H1 (cell line): ENCODE data around the gene STAT5A. TPM values are rescaled to one million over a fixed set of nuclear protein-coding genes. Genes with fewer than 3 reads are reported as not detected.

Experiments used
- CTCF ChIA-PET: fragments of 300-600 bp; sonication (Branson Sonifier 250); formaldehyde crosslinking; loops from one replicate; lab custom pipeline; 2021; ENCODE audit not compliant: partially characterized antibody; lab: Charles Lee
- POLR2A ChIA-PET: fragments of 300-600 bp; sonication (Branson Sonifier 250); formaldehyde crosslinking; loops from one replicate; lab custom pipeline; 2021; ENCODE audit warnings: inconsistent platforms; ENCODE audit not compliant: partially characterized antibody; lab: Charles Lee
- DNase-seq, 2 experiments: peaks; one replicate each; pipeline versions ENCODE4 v3.0.0 to v3.0.0-alpha.2; 2010 to 2022; ENCODE audit warnings: low spot score in 2 of 2, low read depth in 1 of 2, mixed read lengths in 1 of 2
- FAIRE-seq: peaks from 2 replicates; lab custom pipeline; 2011; peaks lifted over from hg19 to GRCh38; lab: Jason Lieb, UNC
- H2AFZ ChIP-seq: 2 replicates; pipeline ENCODE4 v1.8.1; 2012; ENCODE audit warnings: low read length, inconsistent platforms
- H2AK5ac ChIP-seq: 2 replicates; pipeline ENCODE4 v1.6.1; 2013; ENCODE audit warnings: low read depth, low read length
- H2BK120ac ChIP-seq: replicated peaks from 2 replicates; pipeline ENCODE3; 2013; ENCODE audit warnings: low read depth, low read length, inconsistent platforms
- H2BK12ac ChIP-seq: 2 replicates; pipeline ENCODE4 v1.6.1; 2013; ENCODE audit warnings: low read depth, low read length
- H2BK15ac ChIP-seq: 2 replicates; pipeline ENCODE4 v1.6.1; 2013; ENCODE audit warnings: low read length
- H2BK20ac ChIP-seq: 2 replicates; pipeline ENCODE4 v1.6.1; 2013; ENCODE audit warnings: low read length
- H2BK5ac ChIP-seq: 2 replicates; pipeline ENCODE4 v1.6.1; 2013; ENCODE audit warnings: low read depth, low read length
- H3K14ac ChIP-seq: 2 replicates; pipeline ENCODE4 v1.6.1; 2013; ENCODE audit warnings: inconsistent platforms; ENCODE audit not compliant: insufficient read length
- H3K18ac ChIP-seq: 2 replicates; pipeline ENCODE4 v1.6.1; 2013; ENCODE audit warnings: low read length; ENCODE audit errors: extremely low read depth
- H3K23ac ChIP-seq: 2 replicates; pipeline ENCODE4 v1.6.1; 2013; ENCODE audit warnings: inconsistent platforms; ENCODE audit not compliant: insufficient read length
- H3K23me2 ChIP-seq: 2 replicates; pipeline ENCODE4 v1.6.1; 2013; ENCODE audit warnings: low read depth, low read length
- H3K27ac ChIP-seq: 2 replicates; pipeline ENCODE4 v1.6.1; 2011; ENCODE audit warnings: low read depth, low read length, inconsistent platforms
- H3K27me3 ChIP-seq, 4 experiments: replicated peaks in 1 of 4; 1 replicate in 1 of 4; 2 replicates in 3 of 4; pipeline versions ENCODE4 v1.6.1 to v1.8.1; 2011 to 2013; ENCODE audit warnings: low read length in 3 of 4, mild to moderate bottlenecking in 3 of 4, inconsistent platforms in 2 of 4, mixed read lengths in 2 of 4, moderate library complexity in 1 of 4; ENCODE audit not compliant: control insufficient read depth in 3 of 4, insufficient read depth in 3 of 4; ENCODE audit errors: extremely low read depth in 1 of 4
- H3K36me3 ChIP-seq, 4 experiments: 2 replicates each; pipeline versions ENCODE4 v1.6.1 to v1.8.1; 2011 to 2013; ENCODE audit warnings: mild to moderate bottlenecking in 4 of 4, low read length in 3 of 4, moderate library complexity in 2 of 4, control low read depth in 1 of 4, inconsistent platforms in 1 of 4; ENCODE audit not compliant: insufficient read depth in 4 of 4, control insufficient read depth in 2 of 4
- H3K4ac ChIP-seq: replicated peaks from 2 replicates; pipeline ENCODE3; 2013; ENCODE audit warnings: low read length, low read depth, mixed read lengths, inconsistent platforms; ENCODE audit not compliant: insufficient read length
- H3K4me1 ChIP-seq, 4 experiments: replicated peaks in 1 of 4; 1 replicate in 1 of 4; 2 replicates in 3 of 4; pipeline versions ENCODE4 v1.6.1 to v1.8.1; 2011 to 2013; ENCODE audit warnings: low read length in 3 of 4, inconsistent platforms in 2 of 4, mixed read lengths in 1 of 4; ENCODE audit not compliant: insufficient read depth in 4 of 4, control insufficient read depth in 3 of 4
- H3K4me2 ChIP-seq, 2 experiments: 2 replicates each; pipeline versions ENCODE4 v1.6.1 to v1.8.1; 2011 to 2013; ENCODE audit warnings: low read depth in 2 of 2, low read length in 2 of 2, control low read depth in 1 of 2, inconsistent platforms in 1 of 2, mild to moderate bottlenecking in 1 of 2; ENCODE audit not compliant: insufficient read depth in 1 of 2
- H3K4me3 ChIP-seq, 4 experiments: fragments of 200-600, 300-600 bp in 1 of 4; sonication (generic), shearing (Covaris generic), sonication (Bioruptor Twin) in 1 of 4; 2 replicates each; pipeline versions ENCODE4 v1.5.1 to v1.8.1; 2011 to 2016; ENCODE audit warnings: low read length in 4 of 4, low read depth in 3 of 4, control low read depth in 2 of 4, inconsistent platforms in 2 of 4, mild to moderate bottlenecking in 2 of 4, mixed read lengths in 1 of 4, moderate library complexity in 1 of 4; ENCODE audit not compliant: insufficient read depth in 2 of 4; ENCODE audit errors: extremely low read depth in 1 of 4
- H3K56ac ChIP-seq: replicated peaks from 2 replicates; pipeline ENCODE3; 2013; ENCODE audit warnings: low read depth, mild to moderate bottlenecking, mixed read lengths, low read length, inconsistent platforms; ENCODE audit not compliant: insufficient read length
- H3K79me1 ChIP-seq: 2 replicates; pipeline ENCODE4 v1.6.1; 2013; ENCODE audit warnings: low read depth, low read length, control low read depth
- H3K79me2 ChIP-seq, 2 experiments: 2 replicates each; pipeline versions ENCODE4 v1.6.1 to v1.8.1; 2012 to 2013; ENCODE audit warnings: low read length in 2 of 2, mild to moderate bottlenecking in 2 of 2, inconsistent platforms in 1 of 2; ENCODE audit not compliant: insufficient read depth in 2 of 2, control insufficient read depth in 1 of 2
- H3K9ac ChIP-seq, 4 experiments: replicated peaks in 1 of 4; 1 replicate in 1 of 4; 2 replicates in 3 of 4; pipeline versions ENCODE4 v1.6.1 to v1.8.1; 2011 to 2013; ENCODE audit warnings: low read depth in 3 of 4, low read length in 3 of 4, control low read depth in 2 of 4, mild to moderate bottlenecking in 2 of 4, moderate library complexity in 2 of 4, inconsistent platforms in 1 of 4; ENCODE audit errors: extremely low read depth in 1 of 4
- H3K9me3 ChIP-seq, 2 experiments: 2 replicates each; pipeline versions ENCODE4 v1.6.1 to v1.8.1; 2012 to 2013; ENCODE audit warnings: mild to moderate bottlenecking in 2 of 2, moderate library complexity in 2 of 2, control low read depth in 1 of 2, inconsistent platforms in 1 of 2, low read depth in 1 of 2, low read length in 1 of 2, mixed read lengths in 1 of 2; ENCODE audit not compliant: insufficient read depth in 2 of 2
- H4K20me1 ChIP-seq, 2 experiments: replicated peaks in 1 of 2; 2 replicates each; pipeline versions ENCODE3 to v1.8.1; 2011 to 2013; ENCODE audit warnings: inconsistent platforms in 2 of 2, low read length in 2 of 2, mild to moderate bottlenecking in 1 of 2; ENCODE audit not compliant: insufficient read depth in 2 of 2, control insufficient read depth in 1 of 2
- H4K5ac ChIP-seq: 2 replicates; pipeline ENCODE4 v1.6.1; 2013; ENCODE audit warnings: low read length, low read depth, mixed read lengths, inconsistent platforms; ENCODE audit not compliant: insufficient read length
- H4K8ac ChIP-seq: 2 replicates; pipeline ENCODE4 v1.8.0; 2013; ENCODE audit warnings: mild to moderate bottlenecking, moderate library complexity, low read length, inconsistent platforms; ENCODE audit not compliant: insufficient read depth; ENCODE audit errors: extremely low read depth
- H4K91ac ChIP-seq: replicated peaks from 2 replicates; pipeline ENCODE3; 2013; ENCODE audit warnings: low read length, mixed read lengths, inconsistent platforms; ENCODE audit not compliant: insufficient read length
- ATF2 ChIP-seq: IDR thresholded peaks from 2 replicates; pipeline ENCODE4 v1.6.1; 2012; ENCODE audit warnings: low read length, inconsistent platforms
- CHD1 ChIP-seq: IDR thresholded peaks from 2 replicates; pipeline ENCODE4 v1.6.1; 2012; ENCODE audit warnings: low read depth, low read length, improper control_type of control experiment
- CREB1 ChIP-seq: IDR thresholded peaks from 2 replicates; pipeline ENCODE4 v1.6.1; 2012; ENCODE audit warnings: inconsistent platforms
- CTBP2 ChIP-seq: IDR thresholded peaks from 2 replicates; pipeline ENCODE4 v1.7.0; 2011; ENCODE audit warnings: borderline replicate concordance, mild to moderate bottlenecking, moderate library complexity, mixed read lengths, low read length; ENCODE audit not compliant: insufficient read depth, insufficient read length
- EP300 ChIP-seq, 2 experiments: IDR thresholded peaks; 1 replicate in 1 of 2; 2 replicates in 1 of 2; pipeline ENCODE4 v1.6.1; 2011 to 2012; ENCODE audit warnings: low read depth in 2 of 2, low read length in 2 of 2, mild to moderate bottlenecking in 2 of 2, borderline replicate concordance in 1 of 2, inconsistent platforms in 1 of 2, moderate library complexity in 1 of 2
- GABPA ChIP-seq: IDR thresholded peaks from 2 replicates; pipeline ENCODE4 v1.6.1; 2011; ENCODE audit warnings: mild to moderate bottlenecking, low read length, moderate library complexity, borderline replicate concordance; ENCODE audit not compliant: insufficient read depth
- GTF2F1 ChIP-seq: IDR thresholded peaks from 2 replicates; pipeline ENCODE4 v1.6.1; 2012; ENCODE audit warnings: low read depth, low read length, improper control_type of control experiment, borderline replicate concordance
- MAFK ChIP-seq: IDR thresholded peaks from 2 replicates; pipeline ENCODE4 v1.6.1; 2012; ENCODE audit warnings: low read depth, mild to moderate bottlenecking, improper control_type of control experiment, low read length
- SIN3A ChIP-seq, 2 experiments: IDR thresholded peaks in 1 of 2; conservative IDR thresholded peaks in 1 of 2; 2 replicates each; pipeline ENCODE4 v1.6.1; 2011 to 2012; ENCODE audit warnings: low read length in 2 of 2, improper control_type of control experiment in 1 of 2, low read depth in 1 of 2, mild to moderate bottlenecking in 1 of 2
- TEAD4 ChIP-seq: IDR thresholded peaks from 2 replicates; pipeline ENCODE4 v1.6.1; 2012; ENCODE audit warnings: low read depth, low read length, inconsistent platforms, mixed read lengths
- YY1 ChIP-seq: IDR thresholded peaks from 2 replicates; pipeline ENCODE4 v1.6.1; 2011; ENCODE audit warnings: low read depth, mild to moderate bottlenecking, low read length
- WGBS, 2 experiments: shearing (Covaris generic) in 1 of 2; methylation state at CpG; one replicate each; pipeline versions ENCODE4 v1.1.6 to v1.1.7; 2013 to 2015; ENCODE audit warnings: low lambda C conversion rate in 2 of 2, mixed read lengths in 2 of 2, inconsistent platforms in 1 of 2, low coverage in 1 of 2, missing lambda C conversion rate in 1 of 2; ENCODE audit not compliant: insufficient replicate concordance in 2 of 2, insufficient coverage in 1 of 2, insufficient read length in 1 of 2; ENCODE audit errors: extremely low coverage in 1 of 2, missing lambda C conversion rate in 1 of 2; 5-methylcytosine and 5-hydroxymethylcytosine counted together
- polyA plus RNA-seq, 7 experiments: library from polyadenylated mRNA; depleted of rRNA in 3 of 7; stranded (reverse) in 5 of 7; unstranded in 2 of 7; fragments of >200 nt in 5 of 7; fragments of 200-250 nt in 2 of 7; gene quantifications; 1 replicate in 5 of 7; 2 replicates in 1 of 7; 4 replicates in 1 of 7; pipeline versions ENCODE4 v1.2.1 to v1.2.3, GENCODE V29; 2011 to 2013; ENCODE audit warnings: missing spikeins in 2 of 7, mixed read lengths in 2 of 7
- total RNA-seq: library from RNA; stranded (reverse); fragmentation: NEBNext Ultra II Directional; extraction: Animal tissue kit (Norgen Biotek cat#: 25700); gene quantifications from 2 replicates; pipeline ENCODE4 v1.2.1, GENCODE V29; 2021

STAT5A gene
- total and polyA plus RNA-seq, 2 of the 8 experiments (the other 6 are each of a cell fraction or from before 2014, with no cell fraction given): 4.2 to 5.4 TPM

- Histone ChIP-seq H3K23me2 (no peaks in the 10 kb centered on the region), H3K4me2 (no peak overlapping the region), H3K4me3 (no peak overlapping the region), H2AK5ac (no peak overlapping the region), H3K14ac (no peak overlapping the region), H3K4ac (no peak overlapping the region), H4K5ac (no peak overlapping the region), H3K79me2 (no peaks in the 10 kb centered on the region), H3K79me1 (no peaks in the 10 kb centered on the region; the same call in 1 of the 2 replicates), H3K56ac (no peak overlapping the region), H4K91ac (no peak overlapping the region), H3K9ac (no peak overlapping the region), H3K4me1 (peaks cover 5 to 20% (median 8%) of the 10 kb centered on the region in 4 experiments; a peak in 6 of 7 replicates), H2AFZ (no peak overlapping the region), H4K20me1 (peaks cover 0 to 3% of the 10 kb centered on the region in 2 experiments), H4K8ac (no peak overlapping the region), H3K23ac (no peak overlapping the region), H2BK120ac (no peak overlapping the region), H2BK5ac (no peak overlapping the region), H2BK12ac (no peak overlapping the region), H3K27ac (no peak overlapping the region), H3K27me3 (no peaks in the 10 kb centered on the region), H3K18ac (no peak overlapping the region), H2BK15ac (no peak overlapping the region), H2BK20ac (no peak overlapping the region), H3K36me3 (peaks cover 0 to 2% (median 0%) of the 10 kb centered on the region in 4 experiments; a peak in 1 of 8 replicates), H3K9me3 (no peaks in the 10 kb centered on the region)
- ChIA-PET POLR2A (interaction anchor here (1.5 to 4.8 kb wide), 2 partner anchors 19 to 91 kb away, joined by 3 to 33 read pairs; partner anchors contain the start of gene STAT5A), CTCF (interaction anchor here (0.6 to 24.6 kb wide), 17 partner anchors 7 to 268 kb away, joined by 3 to 542 read pairs (median 4); partner anchors contain the start of gene GHDC)
- no peak for DNase-seq
- 98% methylated on average over 4 of the region's 9 CpGs; no CpG with 5 or more reads in 1 of the 2 experiments for WGBS, 2 experiments
- TF ChIP-seq CHD1 (no peak), CTBP2 (no peak), TEAD4 (no peak), EP300 (IDR thresholded peaks at IDR 0.05; ENCODE audit: borderline replicate concordance in 1 of 2, low read depth in 2 of 2, low read length in 2 of 2) (no peak), GABPA (no peak), ATF2 (no peak), CREB1 (no peak), YY1 (no peak), MAFK (no peak), GTF2F1 (no peak), SIN3A (conservative IDR thresholded peaks at IDR 0.05 in 1 of 2, IDR thresholded peaks at IDR 0.05 in 1 of 2; ENCODE audit: low read depth in 1 of 2, low read length in 2 of 2) (no peak)
- FAIRE-seq: no peak
Measured at GRCh38 chr17:42309142-42309541, 20.8 kb downstream of the STAT5A start.
